ENCODE measurements around the gene SPART. TPM values are rescaled to one million over a fixed set of nuclear protein-coding genes. Genes with fewer than 3 reads are reported as not detected.

Gene SPART
- total and polyA plus RNA-seq, 2 of the 8 experiments (the other 6 are each of a cell fraction or from before 2014, with no cell fraction given) = 27.2 to 74.1 TPM

GRCh38 chr13:36366031-36366430 lies 19.8 kb upstream of the SPART start:
- no peak overlapping the region for H4K91ac ChIP-seq (replicated peaks; ENCODE audit: insufficient read length, low read length)
- no peaks in the 10 kb centered on the region for H3K4me1 ChIP-seq (replicated peaks in 1 of 4; ENCODE audit: control insufficient read depth in 3 of 4, insufficient read depth in 4 of 4, low read length in 3 of 4)
- no peak overlapping the region for H3K4me2 ChIP-seq (ENCODE audit: insufficient read depth in 1 of 2, low read depth in 2 of 2, low read length in 2 of 2)
- no peak overlapping the region for H3K23ac ChIP-seq (ENCODE audit: insufficient read length)
- no peak overlapping the region for H3K18ac ChIP-seq (ENCODE audit: extremely low read depth, low read length)
- no peak overlapping the region for H3K4me3 ChIP-seq (ENCODE audit: extremely low read depth in 1 of 4, insufficient read depth in 2 of 4, low read depth in 3 of 4, low read length in 4 of 4)
- no peak overlapping the region for H2AK5ac ChIP-seq (ENCODE audit: low read depth, low read length)
- no peak for TF ChIP-seq SRF (IDR thresholded peaks at IDR 0.05; ENCODE audit: low read depth, low read length)
- no peak for TF ChIP-seq TCF12 (IDR thresholded peaks at IDR 0.05; ENCODE audit: low read depth, low read length)
- TF ChIP-seq POLR2A (IDR thresholded peaks at IDR 0.05; ENCODE audit: control extremely low read depth in 1 of 2, low read depth in 2 of 2, low read length in 2 of 2) = no peak
- no peak for TF ChIP-seq BRCA1 (IDR thresholded peaks at IDR 0.05; ENCODE audit: low read depth, low read length)
- no peak for TF ChIP-seq SIX5 (IDR thresholded peaks at IDR 0.05; ENCODE audit: low read depth, low read length)
- TF ChIP-seq JUND (IDR thresholded peaks at IDR 0.05; ENCODE audit: low read length) = no peak
- no peak for TF ChIP-seq SIN3A (conservative IDR thresholded peaks at IDR 0.05 in 1 of 2, IDR thresholded peaks at IDR 0.05 in 1 of 2; ENCODE audit: low read depth in 1 of 2, low read length in 2 of 2)
- TF ChIP-seq RAD21 (IDR thresholded peaks at IDR 0.05 in 1 of 2, conservative IDR thresholded peaks at IDR 0.05 in 1 of 2; ENCODE audit: low read depth in 2 of 2, low read length in 2 of 2) = no peak
- TF ChIP-seq CEBPB (IDR thresholded peaks at IDR 0.05; ENCODE audit: low read depth, low read length) = no peak
- no peak for TF ChIP-seq RFX5 (IDR thresholded peaks at IDR 0.05; ENCODE audit: borderline replicate concordance, low read depth, low read length)
- TF ChIP-seq RNF2 (IDR thresholded peaks at IDR 0.05; ENCODE audit: borderline replicate concordance, low read depth, low read length, missing control alignments, poor library complexity, severe bottlenecking) = no peak
- H3K23me2 ChIP-seq (ENCODE audit: low read depth, low read length) = no peaks in the 10 kb centered on the region
- ChIA-PET POLR2A (ENCODE audit: partially characterized antibody) (interaction anchor here (0.8 kb wide), 1 partner anchor 17 kb away, joined by 3 read pairs; no protein-coding TSS in a partner anchor), CTCF (ENCODE audit: partially characterized antibody) (interaction anchor here (1.9 kb wide), 1 partner anchor 19 kb away, joined by 9 read pairs; no protein-coding TSS in a partner anchor)
- H3K56ac ChIP-seq (replicated peaks; ENCODE audit: insufficient read length, low read depth, low read length) = no peak overlapping the region
- H3K9ac ChIP-seq (replicated peaks in 1 of 4; ENCODE audit: extremely low read depth in 1 of 4, low read depth in 3 of 4, low read length in 3 of 4) = no peak overlapping the region
- WGBS, 2 experiments (ENCODE audit: extremely low coverage in 1 of 2, insufficient coverage in 1 of 2, insufficient read length in 1 of 2, insufficient replicate concordance in 2 of 2, low coverage in 1 of 2, low lambda C conversion rate in 2 of 2, missing lambda C conversion rate in 1 of 2) = 67% methylated on average over 4 of the region's 4 CpGs; no CpG with 5 or more reads in 1 of the 2 experiments
- no peak overlapping the region for H2BK15ac ChIP-seq (ENCODE audit: low read length)
- H4K20me1 ChIP-seq (replicated peaks in 1 of 2; ENCODE audit: control insufficient read depth in 1 of 2, insufficient read depth in 2 of 2, low read length in 2 of 2) = no peaks in the 10 kb centered on the region
- no peak overlapping the region for H4K5ac ChIP-seq (ENCODE audit: insufficient read length, low read depth, low read length)
- no peak overlapping the region for H3K4ac ChIP-seq (replicated peaks; ENCODE audit: insufficient read length, low read depth, low read length)
- no peak overlapping the region for H4K8ac ChIP-seq (ENCODE audit: extremely low read depth, insufficient read depth, low read length)
- no peak overlapping the region for H2AFZ ChIP-seq (ENCODE audit: low read length)
- H3K36me3 ChIP-seq (ENCODE audit: control insufficient read depth in 2 of 4, insufficient read depth in 4 of 4, low read length in 3 of 4) = peaks cover 0 to 3% (median 0%) of the 10 kb centered on the region in 4 experiments; a peak in 1 of 8 replicates
- DNase-seq (ENCODE audit: low read depth in 1 of 2, low spot score in 2 of 2) (no peak), FAIRE-seq (no peak)
- H3K14ac ChIP-seq (ENCODE audit: insufficient read length) = no peak overlapping the region
- no peak overlapping the region for H2BK20ac ChIP-seq (ENCODE audit: low read length)
- H2BK5ac ChIP-seq (ENCODE audit: low read depth, low read length) = no peak overlapping the region
- no peaks in the 10 kb centered on the region for H3K79me2 ChIP-seq (ENCODE audit: control insufficient read depth in 1 of 2, insufficient read depth in 2 of 2, low read length in 2 of 2)
- no peaks in the 10 kb centered on the region for H3K9me3 ChIP-seq (ENCODE audit: insufficient read depth in 2 of 2, low read depth in 1 of 2, low read length in 1 of 2)
- H3K27ac ChIP-seq (ENCODE audit: low read depth, low read length) = no peak overlapping the region
- H2BK12ac ChIP-seq (ENCODE audit: low read depth, low read length) = no peak overlapping the region
- H3K79me1 ChIP-seq (ENCODE audit: low read depth, low read length) = no peaks in the 10 kb centered on the region
- no peak overlapping the region for H2BK120ac ChIP-seq (replicated peaks; ENCODE audit: low read depth, low read length)
- no peaks in the 10 kb centered on the region for H3K27me3 ChIP-seq (replicated peaks in 1 of 4; ENCODE audit: control insufficient read depth in 3 of 4, extremely low read depth in 1 of 4, insufficient read depth in 3 of 4, low read length in 3 of 4)

Measured in H1 (cell line).